Myocyte (in vitro differentiated cells): ENCODE measurements around the gene CD80. TPM values are rescaled to one million over a fixed set of nuclear protein-coding genes. Genes with fewer than 3 reads are reported as not detected.
A peak's percentile ranks its signal among the peaks of the same experiment; 100 is the strongest.

Experiments
- DNase-seq: peaks from one replicate; pipeline ENCODE4 v3.0.0-alpha.2; 2012; ENCODE audit warnings: low read depth
- total RNA-seq: library from RNA; depleted of rRNA; stranded (reverse); fragments of >200 nt; gene quantifications from 2 replicates; pipeline ENCODE4 v1.2.3, GENCODE V29; 2014

CD80 gene
- total RNA-seq, 1 donor from 2014 or later, result 0.21 TPM

GRCh38 chr3:119500265-119500664, 59.1 kb downstream of the CD80 start:
- DNase-seq, result no peak

GRCh38 chr3:119498186-119499011, 61.0 kb downstream of the CD80 start, which contains the start of gene TIMMDC1:
TSS of gene TIMMDC1 (plus strand) at chr3:119498547. CDS start at chr3:119498734, 187 bp downstream.
- peak; percentile 98 for DNase-seq

GRCh38 chr3:119497820-119498185, 61.6 kb downstream of the CD80 start:
- DNase-seq, result no peak

- DNase-seq, result no peak
Observed at GRCh38 chr3:119494597-119494996, 64.8 kb downstream of the CD80 start.

GRCh38 chr3:119492810-119493209, 66.6 kb downstream of the CD80 start:
- DNase-seq, result no peak

- no peak for DNase-seq
Observed at GRCh38 chr3:119492128-119492527, 67.3 kb downstream of the CD80 start.

GRCh38 chr3:119490153-119490552, 69.3 kb downstream of the CD80 start:
- DNase-seq, result no peak

- no peak for DNase-seq
Observed at GRCh38 chr3:119485563-119485962, 73.9 kb downstream of the CD80 start.

- DNase-seq, result no peak
Observed at GRCh38 chr3:119483101-119483500, 76.3 kb downstream of the CD80 start.

- no peak for DNase-seq
Observed at GRCh38 chr3:119481079-119481478, 78.3 kb downstream of the CD80 start.

Other genes with a start within 250 kb of the CD80 start
- 29.2 and 54.1 TPM in 2 replicates for gene TMEM39A, start 96.0 kb downstream of the CD80 start, total RNA-seq
- 20.7 and 21.0 TPM in 2 replicates for gene POGLUT1, start 90.7 kb downstream of the CD80 start, total RNA-seq
- gene TIMMDC1, start 61.1 kb downstream of the CD80 start, total RNA-seq, result 73.1 and 86.4 TPM in 2 replicates
- gene ADPRH, start 19.9 kb upstream of the CD80 start, total RNA-seq, result 20.1 and 25.6 TPM in 2 replicates
- 2.8 and 6.7 TPM in 2 replicates for gene PLA1A, start 38.3 kb upstream of the CD80 start, total RNA-seq
- 3.5 and 4.2 TPM in 2 replicates for gene POPDC2, start 101.0 kb upstream of the CD80 start, total RNA-seq
- 48.2 and 62.2 TPM in 2 replicates for gene COX17, start 117.8 kb upstream of the CD80 start, total RNA-seq
- 0.45 and 0.78 TPM in 2 replicates for gene CFAP91, start 143.4 kb upstream of the CD80 start, total RNA-seq
- gene NR1I2, start 222.5 kb upstream of the CD80 start, total RNA-seq, result 0.83 TPM in 1 of 2 replicates, not detected in the other